DMS79 (cell line): ENCODE results near the gene POU2F3.

ENCODE experiments used
- DNase-seq: peaks from one replicate; lab custom pipeline; 2025; lab: John Stamatoyannopoulos, UW

POU2F3 gene

DNA sequence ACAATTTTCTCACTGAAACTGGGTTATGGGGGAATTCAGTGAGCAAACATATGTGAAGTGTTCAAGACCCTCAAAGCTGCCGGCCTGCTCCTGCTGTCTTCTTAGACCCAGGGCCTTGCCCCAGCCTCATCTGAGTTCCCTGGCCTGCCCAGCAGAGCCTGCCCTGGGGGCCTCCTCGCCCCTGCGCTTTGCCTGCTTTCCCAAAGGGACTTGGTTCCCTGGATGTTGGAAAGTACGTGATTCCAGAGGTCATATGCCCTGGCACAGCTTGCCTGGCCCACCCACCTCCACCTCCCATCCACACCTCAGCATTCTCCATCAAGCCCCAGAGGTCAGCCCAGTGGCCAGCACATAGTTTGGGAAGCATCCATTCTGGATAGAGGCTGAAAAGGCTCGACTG is 13.7 kb upstream of the POU2F3 start:
- no peak for DNase-seq

DNA sequence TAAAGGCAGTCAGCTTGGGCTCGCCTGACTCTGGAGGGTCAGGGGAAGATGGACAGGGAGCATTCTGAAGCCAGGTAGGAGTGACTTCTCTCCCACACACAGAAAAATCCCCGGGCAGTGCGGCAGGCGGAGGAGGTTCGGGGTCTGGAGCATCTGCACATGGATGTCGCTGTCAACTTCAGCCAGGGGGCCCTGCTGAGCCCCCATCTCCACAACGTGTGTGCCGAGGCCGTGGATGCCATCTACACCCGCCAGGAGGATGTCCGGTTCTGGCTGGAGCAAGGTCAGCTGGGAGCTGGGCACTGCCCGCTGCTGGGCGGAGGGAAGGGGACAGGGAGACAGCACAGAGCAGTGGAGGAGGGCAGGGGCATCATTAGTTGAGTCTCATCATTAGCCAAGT is 13.2 kb upstream of the POU2F3 start:
- no peak for DNase-seq

DNA sequence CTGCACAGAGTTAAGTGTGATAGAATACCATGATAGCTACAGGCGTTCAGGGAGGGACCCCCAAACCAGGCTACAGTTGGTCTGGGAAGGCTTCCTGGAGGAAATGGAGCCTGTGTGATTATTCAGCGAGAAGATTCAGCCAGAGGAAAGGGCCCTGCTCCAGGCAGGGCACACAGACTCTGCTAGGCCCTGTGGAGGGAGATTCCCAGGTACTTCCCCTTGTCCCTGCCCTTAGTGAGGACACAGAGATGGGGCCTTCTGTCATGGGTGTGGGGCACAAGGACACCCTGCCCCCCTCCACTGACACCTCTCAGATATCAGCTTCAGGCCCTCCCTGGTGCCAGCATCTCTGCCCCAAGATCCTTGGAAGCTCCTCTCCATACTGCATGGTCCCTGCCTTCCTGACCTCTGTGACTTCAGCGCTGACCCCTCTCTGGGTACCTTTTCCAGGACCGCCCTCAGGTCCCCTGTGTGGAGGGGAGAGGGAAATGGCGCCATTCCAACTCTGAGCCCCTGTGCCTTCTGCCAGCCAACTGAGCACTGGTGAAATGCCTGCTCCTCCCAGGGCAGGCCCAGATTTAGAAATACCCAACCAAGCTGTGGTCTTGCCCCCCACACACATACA is 12.6 kb upstream of the POU2F3 start:
- DNase-seq = no peak

DNA sequence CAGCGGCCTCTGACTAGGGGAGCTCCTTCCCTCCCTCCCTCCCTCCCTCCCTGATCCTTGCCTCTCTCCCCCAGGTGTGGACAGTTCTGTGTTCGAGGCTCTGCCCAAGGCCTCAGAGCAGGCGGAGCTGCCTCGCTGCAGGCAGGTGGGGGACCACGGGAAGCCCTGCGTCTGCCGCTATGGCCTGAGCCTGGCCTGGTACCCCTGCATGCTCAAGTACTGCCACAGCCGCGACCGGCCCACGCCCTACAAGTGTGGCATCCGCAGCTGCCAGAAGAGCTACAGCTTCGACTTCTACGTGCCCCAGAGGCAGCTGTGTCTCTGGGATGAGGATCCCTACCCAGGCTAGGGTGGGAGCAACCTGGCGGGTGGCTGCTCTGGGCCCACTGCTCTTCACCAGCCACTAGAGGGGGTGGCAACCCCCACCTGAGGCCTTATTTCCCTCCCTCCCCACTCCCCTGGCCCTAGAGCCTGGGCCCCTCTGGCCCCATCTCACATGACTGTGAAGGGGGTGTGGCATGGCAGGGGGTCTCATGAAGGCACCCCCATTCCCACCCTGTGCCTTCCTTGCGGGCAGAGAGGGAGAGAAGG is 11.1 kb upstream of the POU2F3 start:
- DNase-seq = no peak

DNA sequence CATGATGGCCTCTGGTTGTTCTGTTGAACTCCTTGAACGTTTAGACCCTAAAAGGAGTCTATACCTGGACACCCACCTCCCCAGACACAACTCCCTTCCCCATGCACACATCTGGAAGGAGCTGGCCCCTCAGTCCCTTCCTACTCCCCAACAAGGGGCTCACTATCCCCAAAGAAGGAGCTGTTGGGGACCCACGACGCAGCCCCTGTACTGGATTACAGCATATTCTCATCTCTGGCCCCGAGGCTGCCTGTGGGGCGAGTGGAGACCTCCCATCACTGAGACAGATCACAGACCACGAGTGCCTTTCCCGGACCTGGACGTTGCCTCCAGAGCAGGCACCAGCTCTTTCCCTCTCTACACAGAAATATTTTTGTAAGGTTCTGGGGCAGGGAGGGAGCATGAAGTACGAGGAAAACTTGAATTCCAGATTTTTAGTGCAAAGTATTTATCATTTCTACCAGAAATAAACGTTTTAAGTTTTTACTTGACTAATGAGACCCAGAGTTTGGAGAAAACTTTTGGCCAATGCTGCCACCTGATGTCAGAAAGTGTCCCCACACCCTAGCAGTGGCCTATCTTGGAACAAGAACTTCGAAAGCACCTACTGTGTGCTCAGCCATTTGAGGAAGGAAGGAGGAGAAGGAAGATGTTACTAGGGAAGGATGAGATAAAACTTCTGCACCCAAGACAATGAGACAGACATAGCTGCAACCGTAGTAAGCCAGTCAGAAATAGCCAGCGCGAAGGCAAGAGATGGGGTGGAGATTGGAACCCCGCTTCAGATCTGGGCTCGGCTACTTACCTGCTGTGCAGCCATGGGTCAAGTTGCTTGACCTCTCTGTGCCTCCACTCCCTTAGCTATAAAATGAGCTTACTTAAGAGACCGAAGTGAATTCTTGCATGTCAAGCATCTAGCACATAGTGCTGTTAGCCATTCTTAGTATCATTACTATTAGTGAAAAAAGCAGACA is 10.2 kb upstream of the POU2F3 start:
- no peak for DNase-seq

DNA sequence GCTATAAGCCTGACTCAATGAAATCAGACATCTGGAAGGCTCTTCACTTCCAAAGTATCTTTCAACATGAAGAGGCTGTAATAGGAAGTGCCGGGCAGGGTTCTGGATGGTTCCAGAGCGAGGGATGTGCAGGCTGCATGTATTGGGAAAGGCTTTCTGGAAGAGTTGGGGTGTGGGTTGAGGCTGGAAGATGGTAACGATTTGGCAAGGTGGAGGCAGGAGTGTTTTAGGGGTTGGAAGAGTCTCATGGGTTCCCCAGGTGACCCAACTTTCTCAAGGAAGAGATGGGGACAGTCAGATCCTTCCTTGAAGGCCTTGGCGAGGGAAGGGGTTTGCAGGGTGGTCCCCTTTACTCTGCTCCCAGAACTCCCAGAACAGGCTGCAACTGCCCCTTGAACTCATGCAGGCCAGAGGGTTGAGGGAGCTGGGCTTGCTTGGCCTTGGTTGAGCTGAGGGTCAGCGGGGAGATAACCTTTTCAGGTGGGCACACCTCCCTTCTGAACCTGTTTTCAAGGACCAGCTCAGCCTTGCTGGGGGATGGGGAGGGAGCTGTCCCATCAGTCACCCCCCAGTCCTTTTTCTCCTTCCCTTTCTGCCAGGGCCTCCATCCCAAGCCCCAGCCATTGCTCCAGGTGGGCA is 9.4 kb upstream of the POU2F3 start:
- no peak for DNase-seq

DNA sequence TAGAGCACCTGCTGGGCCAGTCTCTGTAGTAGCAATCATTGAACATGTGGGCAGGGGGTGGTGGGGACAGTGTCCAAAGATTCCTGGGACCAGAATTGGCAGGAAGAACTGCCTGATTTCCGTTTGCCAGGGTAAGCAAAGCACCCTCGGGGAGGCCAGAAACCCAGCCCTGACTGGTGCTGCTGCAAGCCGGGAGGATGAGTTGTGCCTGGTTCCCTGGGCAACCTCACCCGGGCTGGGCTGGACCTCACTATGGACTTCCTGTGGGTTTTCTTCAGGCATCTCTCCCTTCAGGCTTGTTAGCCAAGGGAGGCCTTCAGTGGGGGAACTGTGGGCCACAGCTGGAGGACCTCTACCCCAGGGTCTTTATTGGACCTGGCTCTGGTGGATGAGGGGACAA is 8.0 kb upstream of the POU2F3 start:
- no peak for DNase-seq

DNA sequence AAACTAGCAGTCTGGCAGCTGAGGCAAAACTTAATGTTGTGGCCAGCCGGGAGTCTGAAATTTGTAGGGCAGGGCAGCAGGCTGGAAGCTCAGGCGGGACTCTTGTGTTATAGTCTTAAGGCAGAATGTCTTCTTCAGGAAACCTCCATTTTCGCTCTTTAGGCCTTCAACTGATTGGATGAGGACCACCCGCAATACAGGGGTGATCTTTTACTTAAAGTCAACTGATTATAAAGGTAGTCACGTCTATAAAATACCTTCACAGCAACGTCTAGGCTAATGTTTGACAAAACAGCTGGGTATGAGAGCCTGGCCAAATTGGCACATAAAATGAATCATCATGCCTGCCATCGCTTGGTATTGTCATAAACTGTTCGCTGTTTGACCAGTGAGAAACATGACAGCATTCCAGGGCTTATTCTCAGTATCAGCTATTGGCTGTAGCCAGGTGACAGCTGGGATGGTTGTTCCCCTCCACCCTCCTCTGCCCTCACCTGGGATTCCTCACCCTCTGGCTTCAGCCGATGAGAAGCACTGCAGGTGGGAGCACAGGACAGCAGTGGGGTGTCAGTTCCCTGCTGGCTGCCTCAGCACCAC is 6.6 kb upstream of the POU2F3 start:
- DNase-seq = no peak

DNA sequence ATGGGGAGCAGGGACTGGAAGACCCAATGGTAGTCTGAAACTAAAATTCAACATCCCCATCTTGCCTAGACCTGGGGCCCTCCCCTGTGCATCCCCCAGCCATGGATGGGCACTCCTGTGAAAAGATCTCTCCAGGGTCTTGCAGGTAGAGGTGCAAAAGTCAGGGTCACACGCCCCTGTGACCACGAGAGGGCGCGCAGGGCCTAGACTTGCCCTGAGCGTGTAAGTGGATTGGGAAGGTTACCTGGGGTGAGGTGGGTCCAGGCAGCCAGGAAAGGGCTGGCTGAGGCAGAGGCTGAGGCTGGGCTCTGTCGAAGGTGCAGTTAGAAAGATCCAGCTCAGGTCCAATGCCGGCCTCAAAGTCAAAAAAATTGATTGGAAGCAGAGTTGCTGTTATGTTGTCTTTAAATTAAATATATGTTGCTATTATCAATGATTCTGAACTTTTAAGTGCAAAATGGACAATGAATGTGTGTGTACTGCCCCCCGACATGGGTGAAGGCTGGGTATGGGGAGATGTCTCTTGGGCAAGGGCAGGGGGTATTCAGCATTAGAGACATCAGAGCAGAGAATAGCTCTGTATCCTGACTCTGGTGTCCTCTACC is 4.8 kb upstream of the POU2F3 start:
- DNase-seq = peak; percentile 60

DNA sequence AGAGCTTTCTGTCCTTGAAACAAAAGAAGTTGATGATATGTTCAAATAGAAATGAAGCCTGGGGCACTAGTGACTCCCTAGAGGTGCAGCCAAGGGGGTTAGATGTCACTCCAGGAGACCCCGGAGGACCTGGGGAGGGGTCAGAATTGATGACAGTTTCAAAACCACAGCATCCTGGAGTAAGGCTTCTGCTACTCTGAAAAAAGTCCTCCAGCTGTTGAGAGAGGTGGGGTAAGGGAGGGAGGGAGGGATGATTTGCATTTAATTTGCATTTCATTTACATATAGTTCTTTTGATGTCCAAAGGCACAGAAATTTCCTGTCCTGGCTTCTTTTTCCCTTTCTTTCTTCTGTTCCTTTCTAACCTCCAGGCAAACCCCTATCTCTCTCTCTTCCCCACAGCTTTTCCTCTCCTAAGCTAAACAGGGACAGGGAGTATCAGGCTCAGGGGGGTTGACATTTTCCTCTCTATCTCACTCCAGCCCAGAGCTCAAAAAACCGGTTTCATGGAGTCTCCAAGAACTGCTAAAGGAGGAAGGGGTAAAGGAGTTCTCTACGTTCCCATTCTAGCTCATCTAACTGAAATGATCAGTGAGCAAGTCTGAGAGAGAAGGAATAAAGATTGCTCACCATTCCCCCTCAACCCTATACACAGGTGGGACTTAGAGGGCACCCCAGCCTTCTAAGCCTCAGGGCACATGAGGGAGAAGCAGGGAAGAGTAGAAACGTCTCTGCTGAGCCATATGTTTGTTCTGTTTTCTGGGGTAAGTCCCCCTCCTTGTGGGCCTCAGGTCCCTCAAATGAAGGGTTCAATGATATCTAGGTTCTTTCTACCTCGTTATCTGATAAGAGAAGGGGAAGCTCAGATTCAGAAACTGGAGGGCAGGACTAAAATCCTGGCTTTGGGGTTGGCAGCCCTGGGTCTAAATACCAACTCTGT is 3.5 kb upstream of the POU2F3 start:
- no peak for DNase-seq

DNA sequence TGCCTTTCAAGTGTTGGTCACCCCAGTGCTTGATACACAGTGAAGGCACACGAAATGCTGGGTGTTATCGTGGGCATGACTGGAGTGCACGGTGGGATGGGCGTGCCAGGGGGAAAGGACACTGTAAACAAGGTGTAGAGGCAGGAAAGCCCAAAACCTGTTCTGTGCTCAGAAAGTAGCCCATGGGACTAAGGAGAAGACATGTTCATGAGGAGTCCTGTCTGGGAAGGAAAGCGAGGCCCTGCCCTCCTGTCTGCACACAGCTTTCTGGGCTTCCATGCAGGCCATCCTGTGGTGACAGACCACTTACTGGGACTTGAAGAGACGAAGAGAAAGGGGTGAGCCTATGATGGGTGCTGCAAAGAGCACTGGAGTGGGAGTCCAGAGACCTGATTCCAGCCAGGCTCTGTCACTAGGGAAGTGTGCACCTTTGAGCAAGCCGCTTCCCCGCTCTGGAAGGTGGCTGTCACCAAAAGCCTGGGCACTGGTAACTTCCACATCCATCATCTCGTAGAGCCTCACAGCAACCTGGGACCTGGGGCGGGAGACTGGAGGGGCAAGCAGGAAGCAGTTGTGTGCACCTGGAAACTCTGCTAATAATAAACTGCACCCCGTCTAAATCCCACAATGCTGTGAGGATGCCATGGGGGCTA is 846 bp upstream of the POU2F3 start:
- no peak for DNase-seq

DNA sequence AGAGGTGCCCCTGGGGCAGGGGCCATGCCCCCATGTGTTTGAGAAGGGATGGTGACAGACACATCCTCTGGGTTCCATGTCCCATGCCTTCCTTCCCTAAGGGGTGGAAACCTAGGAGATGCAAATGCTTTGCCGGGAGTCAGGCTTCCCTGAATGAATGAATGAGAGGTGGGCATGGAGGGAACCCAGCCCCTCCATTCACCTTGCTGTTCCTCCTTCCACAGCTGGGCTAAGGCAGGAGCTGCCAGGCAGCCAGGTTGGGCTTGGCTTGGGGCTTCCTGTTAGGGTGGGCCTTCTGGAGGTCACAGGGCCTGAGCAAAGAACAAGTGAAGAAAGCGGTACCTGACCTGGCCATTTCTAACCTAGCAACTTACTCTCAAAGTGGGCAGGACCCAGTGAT is 926 bp downstream of the POU2F3 start:
- no peak for DNase-seq

DNA sequence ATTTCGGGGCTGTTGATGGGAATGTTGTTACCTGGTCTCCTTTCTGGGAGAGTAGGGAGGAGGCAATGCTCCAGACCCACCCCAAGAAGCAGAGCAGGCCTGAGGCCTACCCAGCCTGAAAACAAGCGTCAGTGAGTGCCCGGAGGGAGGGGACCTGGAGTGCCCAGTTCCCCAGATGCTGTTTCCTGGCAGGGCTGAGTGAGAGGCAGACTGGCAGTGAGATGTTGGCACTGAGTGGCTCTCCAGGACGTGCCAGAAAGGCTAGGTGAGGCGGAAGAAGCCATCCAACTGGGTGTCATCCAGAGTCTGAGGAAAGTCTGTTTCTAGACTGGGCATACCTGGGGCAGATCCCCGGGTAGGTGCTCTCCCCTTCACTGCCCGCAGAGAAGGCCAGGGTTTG is 1.3 kb downstream of the POU2F3 start:
- no peak for DNase-seq

DNA sequence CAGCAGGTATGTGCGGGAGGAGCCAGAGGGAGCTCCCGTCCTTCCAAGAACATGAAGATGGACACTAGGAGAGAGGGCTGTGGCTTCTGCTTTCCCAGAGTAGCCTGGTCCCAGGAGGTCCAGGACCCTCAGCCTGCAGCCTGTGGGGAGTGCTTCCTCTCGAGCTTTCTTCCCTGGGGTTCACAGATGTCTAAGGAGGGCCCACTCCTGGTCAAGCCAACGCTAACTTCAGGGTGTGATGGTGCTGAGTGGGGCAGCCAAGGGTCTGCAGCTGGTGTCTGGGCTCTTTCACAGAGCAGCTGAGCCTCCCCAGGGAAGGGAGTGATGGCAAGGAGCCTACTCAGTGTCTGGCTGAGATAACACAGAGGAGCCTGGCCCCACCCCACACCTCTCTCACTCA is 3.3 kb downstream of the POU2F3 start:
- DNase-seq = no peak

DNA sequence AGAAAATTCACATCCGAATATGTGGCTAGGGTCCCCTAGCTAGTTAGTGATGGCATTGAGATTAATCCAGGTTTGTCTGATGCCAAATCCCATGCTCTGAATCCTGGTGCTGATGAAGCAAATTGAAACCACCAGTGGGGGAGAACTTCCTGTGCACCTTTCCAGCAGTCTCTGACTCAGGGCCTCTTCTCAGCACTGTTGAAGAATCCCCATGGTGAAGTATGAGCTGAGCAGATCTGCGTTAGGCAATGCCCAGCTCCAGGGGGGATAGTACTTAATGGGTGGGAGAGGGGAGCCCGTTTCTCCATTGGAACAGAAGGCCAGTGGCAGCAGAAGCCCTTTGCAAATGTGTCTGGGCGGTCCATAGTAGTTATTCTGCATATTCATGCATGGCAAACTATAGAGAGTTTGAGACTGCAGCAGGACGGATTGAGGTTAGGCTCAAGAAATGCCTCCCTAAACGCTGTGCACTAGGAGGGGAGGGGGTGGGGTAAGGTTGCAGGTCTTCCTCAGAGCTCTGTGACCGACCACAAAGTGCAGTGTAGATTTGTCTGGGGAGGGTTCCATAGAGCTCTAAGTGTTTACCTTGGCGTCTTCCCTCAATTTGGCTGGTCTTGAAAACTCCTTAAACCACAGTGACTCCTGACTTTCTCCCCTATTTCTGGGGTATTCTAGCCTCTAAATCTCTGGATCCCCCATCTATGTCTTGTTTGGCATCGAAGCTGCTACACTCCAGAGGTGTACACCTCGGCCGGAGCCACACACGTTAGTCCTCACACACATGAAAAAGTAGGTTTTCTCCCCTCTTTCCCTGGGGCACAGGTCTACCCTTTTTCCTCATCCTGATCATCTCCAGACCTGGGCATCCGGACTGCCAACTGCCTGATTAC is 4.8 kb downstream of the POU2F3 start:
- peak; percentile 6 for DNase-seq

DNA sequence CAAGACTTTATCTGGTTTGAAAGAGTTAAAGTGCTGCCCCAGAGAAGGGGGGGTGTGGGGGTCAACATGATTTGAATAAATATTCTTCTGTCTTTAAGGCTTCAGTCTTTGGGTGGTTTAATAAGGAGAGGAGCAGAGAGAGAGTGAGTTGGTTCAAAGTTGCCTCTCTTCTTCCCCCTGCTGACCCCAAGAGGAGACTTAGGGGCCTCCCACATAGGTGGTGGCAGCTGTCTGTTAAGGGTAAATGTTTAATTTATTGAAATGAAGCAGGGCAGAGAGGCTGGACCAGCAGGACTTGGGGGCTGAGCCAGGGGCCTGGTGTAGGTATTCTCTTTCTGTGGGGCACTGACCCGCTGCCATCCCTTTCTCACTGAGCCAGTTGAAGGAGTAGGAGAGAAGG is 5.5 kb downstream of the POU2F3 start:
- no peak for DNase-seq

DNA sequence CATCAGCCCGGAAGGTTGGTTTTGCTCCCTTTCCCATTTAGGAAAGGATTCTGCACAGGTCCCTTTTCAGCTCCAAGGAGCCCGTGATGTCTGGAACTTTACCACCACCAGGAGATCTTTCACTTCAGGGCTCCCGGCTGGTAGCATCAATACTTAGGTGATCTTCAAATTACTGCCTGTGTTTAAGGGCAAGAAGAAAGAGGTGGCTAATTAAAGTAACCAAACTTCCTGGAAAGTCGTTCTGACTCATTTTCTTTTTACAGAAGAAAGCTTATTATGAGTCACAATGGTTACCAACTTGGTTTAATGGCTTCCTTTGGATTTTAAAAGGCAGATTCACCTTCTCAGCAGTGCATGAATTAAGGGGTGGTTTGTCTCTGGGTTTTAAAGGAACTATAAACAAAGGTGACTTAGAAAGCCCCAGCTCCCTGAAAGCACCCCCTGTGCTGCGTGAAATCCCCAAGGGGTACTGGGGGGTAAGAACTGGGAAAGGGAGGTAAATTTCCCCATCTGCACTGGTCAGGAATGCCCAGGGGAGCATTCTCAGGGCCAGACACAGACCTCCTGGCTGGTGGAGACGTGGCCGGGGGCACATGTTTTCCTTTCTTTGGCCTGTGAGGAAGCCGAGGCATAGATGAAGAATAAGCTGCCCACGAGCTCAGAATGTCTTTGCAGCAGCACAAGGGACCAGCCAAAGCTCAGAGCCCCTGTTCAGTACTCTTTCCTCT is 8.8 kb downstream of the POU2F3 start:
- no peak for DNase-seq
